Measurements from ENCODE around the gene NEDD1.

NEDD1 gene, protein sequence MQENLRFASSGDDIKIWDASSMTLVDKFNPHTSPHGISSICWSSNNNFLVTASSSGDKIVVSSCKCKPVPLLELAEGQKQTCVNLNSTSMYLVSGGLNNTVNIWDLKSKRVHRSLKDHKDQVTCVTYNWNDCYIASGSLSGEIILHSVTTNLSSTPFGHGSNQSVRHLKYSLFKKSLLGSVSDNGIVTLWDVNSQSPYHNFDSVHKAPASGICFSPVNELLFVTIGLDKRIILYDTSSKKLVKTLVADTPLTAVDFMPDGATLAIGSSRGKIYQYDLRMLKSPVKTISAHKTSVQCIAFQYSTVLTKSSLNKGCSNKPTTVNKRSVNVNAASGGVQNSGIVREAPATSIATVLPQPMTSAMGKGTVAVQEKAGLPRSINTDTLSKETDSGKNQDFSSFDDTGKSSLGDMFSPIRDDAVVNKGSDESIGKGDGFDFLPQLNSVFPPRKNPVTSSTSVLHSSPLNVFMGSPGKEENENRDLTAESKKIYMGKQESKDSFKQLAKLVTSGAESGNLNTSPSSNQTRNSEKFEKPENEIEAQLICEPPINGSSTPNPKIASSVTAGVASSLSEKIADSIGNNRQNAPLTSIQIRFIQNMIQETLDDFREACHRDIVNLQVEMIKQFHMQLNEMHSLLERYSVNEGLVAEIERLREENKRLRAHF
- total RNA-seq: 58.9 to 72.6 reads per million in 2 experiments

GRCh38 chr12:96906849-96907670, at the start of gene NEDD1:
TSS of gene NEDD1 (plus strand) at chr12:96907257. CDS start at chr12:96909760, 2,503 bp downstream.
- DNase-seq (ENCODE audit: low read depth): peak; percentile 68

GRCh38 chr12:96858162-96858561, 48.9 kb upstream of the NEDD1 start:
- no peak for DNase-seq (ENCODE audit: low read depth)

DNA sequence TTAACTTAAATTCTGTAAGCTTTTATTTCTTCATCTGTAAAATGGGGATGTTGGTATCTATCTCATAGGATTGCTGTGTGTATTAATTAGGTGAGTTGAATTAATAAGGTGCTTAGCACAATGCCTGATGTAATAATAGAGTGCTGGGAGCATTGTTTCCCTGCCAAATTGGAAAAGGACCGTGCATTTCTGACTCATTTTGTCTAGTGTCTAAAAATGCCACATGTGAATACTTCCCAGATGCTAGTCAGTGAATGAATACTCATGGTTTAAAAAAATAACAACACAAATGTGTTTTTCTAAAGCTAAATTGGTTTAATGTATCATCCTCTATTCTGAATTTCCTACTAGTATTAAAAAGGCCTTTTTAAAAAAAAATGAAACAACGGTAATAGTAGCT, 45.4 kb upstream of the NEDD1 start:
- DNase-seq (ENCODE audit: low read depth): no peak

DNA sequence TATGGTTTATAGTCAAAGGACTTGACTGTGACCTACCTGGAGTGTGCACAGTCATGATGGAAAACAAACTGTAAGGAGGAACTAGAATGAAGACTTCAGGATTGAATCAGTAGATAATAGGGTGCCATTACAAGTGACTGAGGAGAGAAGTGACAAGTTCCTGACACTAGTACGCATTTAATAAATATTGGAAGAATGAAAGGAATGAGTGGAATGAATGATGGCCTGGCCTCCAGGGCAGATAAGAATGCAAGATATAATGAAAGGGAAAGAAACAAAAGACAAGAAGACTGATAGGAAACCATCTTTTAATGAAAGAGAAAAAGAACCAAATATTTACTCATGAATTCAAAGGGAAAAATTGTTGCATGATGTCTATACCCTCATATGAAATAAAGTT, 44.7 kb upstream of the NEDD1 start:
- DNase-seq (ENCODE audit: low read depth): no peak

DNA sequence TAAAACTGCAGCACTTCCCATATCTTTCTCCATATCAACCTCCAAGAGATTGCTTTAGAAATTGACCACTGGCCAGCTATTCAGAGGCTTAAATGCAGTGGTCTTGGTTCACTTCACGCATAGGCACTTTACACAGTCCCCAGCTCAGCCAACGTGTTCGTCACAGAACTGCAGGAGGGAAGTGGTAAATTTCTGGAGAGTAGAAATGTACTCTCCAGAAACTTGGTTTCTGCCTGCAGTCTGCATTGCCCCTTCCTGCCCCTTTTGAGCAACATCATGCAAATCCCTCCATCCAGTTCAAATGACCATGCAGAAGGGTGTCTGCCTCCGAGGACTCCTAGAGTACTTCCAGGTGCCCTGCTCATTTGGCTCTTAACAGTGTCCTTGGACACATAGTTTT, 42.7 kb upstream of the NEDD1 start:
- no peak for DNase-seq (ENCODE audit: low read depth)

GRCh38 chr12:96866801-96867590, 40.1 kb upstream of the NEDD1 start:
- DNase-seq (ENCODE audit: low read depth): no peak

GRCh38 chr12:96870946-96871345, 36.1 kb upstream of the NEDD1 start:
- no peak for DNase-seq (ENCODE audit: low read depth)

- DNase-seq (ENCODE audit: low read depth): no peak
Observed at GRCh38 chr12:96872961-96873360, 34.1 kb upstream of the NEDD1 start.

- no peak for DNase-seq (ENCODE audit: low read depth)
Observed at GRCh38 chr12:96874211-96874610, 32.8 kb upstream of the NEDD1 start.

GRCh38 chr12:96876966-96877365, 30.1 kb upstream of the NEDD1 start:
- no peak for DNase-seq (ENCODE audit: low read depth)

- DNase-seq (ENCODE audit: low read depth): no peak
Observed at GRCh38 chr12:96878704-96879103, 28.4 kb upstream of the NEDD1 start.

DNA sequence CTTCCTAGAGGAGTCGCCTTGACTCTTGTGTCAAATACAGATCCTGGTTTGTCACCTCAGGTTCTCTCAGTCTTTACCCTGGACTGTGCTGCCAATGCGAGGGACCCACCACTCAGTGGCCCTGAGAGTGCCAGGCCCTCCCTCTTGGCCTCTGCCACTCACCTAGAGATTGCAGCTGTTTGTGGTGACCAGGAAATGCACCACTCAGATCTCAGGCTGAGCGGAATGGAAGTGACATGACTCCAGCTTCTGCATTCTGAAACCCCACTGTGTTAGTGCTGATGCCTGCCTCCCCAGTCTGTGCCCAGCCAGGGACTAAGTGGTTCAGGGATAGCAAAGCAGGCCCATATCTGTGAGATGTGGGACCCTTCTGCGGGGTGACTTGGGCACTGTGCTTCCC, 27.8 kb upstream of the NEDD1 start:
- DNase-seq (ENCODE audit: low read depth): no peak

GRCh38 chr12:96880220-96880619, 26.8 kb upstream of the NEDD1 start:
- no peak for DNase-seq (ENCODE audit: low read depth)

DNA sequence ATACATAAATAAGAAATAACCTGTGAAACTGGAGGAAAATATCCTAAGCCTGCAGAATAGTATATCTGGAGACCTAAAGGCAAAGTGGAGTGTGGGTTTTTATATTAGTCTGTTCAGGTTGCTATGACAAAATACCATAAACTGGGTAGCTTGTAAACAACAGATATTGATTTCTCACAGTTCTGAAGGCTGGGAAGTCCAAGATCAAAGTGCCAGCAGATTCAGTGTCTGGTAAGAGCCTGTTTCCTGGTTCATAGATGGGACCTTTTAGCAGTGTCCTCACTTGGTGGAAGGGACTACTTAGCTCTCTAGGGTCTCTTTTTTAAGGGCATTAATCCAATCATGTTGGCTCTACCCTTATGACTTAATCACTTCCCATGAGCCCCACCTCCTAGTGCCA, 25.4 kb upstream of the NEDD1 start:
- no peak for DNase-seq (ENCODE audit: low read depth)

- no peak for DNase-seq (ENCODE audit: low read depth)
Observed at GRCh38 chr12:96882862-96883261, 24.2 kb upstream of the NEDD1 start.

DNA sequence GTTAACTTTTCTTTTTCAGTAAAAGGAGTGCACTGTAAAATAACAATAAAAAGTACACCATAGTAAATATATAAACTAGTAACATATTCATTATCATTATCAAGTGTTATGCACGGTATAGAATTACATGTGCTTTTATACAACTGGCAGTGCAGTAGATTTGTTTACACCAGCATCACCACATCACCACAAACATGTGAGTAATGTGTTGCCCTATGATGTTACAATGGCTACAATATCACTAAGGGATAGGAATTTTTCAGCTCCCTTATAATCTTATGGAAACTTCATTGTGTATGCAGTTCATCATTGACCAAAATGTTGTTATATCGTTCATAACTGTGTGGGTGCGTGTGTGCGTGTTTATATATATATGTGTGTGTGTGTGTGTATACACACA, 23.5 kb upstream of the NEDD1 start:
- DNase-seq (ENCODE audit: low read depth): no peak

- DNase-seq (ENCODE audit: low read depth): no peak
Observed at GRCh38 chr12:96886998-96887677, 19.9 kb upstream of the NEDD1 start.

DNA sequence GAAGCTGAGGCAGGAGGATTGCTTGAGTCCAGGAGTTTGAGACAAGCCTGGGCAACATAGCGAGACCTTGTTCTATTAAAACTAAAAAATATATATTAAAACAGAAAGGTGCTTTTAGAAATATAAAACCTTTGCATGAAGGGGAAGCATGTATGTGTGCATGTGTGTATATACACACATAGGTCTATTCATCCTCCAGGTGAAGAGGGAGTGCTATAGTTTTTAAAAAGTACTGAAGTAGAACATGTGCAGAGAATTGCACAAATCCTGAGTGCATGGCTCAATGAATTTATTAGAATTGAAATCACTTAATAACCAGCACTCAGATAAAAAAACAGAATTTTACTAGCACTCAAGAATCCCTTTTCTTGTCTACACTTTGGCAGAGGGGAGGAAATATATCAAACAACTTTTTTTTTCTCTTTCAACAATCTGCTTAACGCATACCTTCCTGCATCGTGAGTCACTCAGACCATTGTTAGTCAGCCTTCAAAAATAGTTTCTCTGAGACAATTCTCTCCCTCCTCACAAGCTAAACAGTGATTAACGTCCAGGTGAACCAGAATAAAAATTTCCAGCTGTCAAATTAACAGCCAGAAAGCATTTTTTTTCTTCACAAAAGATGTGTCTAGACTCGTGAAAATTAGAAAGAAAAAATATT, 17.7 kb upstream of the NEDD1 start:
- no peak for DNase-seq (ENCODE audit: low read depth)

- no peak for DNase-seq (ENCODE audit: low read depth)
Observed at GRCh38 chr12:96890331-96890730, 16.7 kb upstream of the NEDD1 start.

- DNase-seq (ENCODE audit: low read depth): no peak
Observed at GRCh38 chr12:96892104-96892503, 15.0 kb upstream of the NEDD1 start.

DNA sequence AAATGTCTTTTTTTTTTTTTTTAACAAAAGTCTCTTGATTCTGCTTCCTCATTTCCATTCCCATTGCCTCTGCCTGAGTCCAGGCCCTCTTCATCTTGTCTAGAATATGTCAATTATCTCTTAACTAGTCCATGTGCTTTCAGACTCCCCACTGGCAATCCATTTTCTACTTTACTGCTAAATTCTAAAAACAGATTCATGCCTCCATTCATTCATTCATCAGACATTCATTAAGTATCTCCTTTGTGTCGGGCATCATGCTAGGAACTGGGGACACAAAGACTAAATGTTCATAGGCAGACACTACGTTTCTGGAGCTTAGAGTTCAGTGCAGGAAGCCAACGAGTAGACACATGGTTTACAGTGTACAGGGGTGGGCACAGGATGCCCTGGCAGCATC, 9.6 kb upstream of the NEDD1 start:
- DNase-seq (ENCODE audit: low read depth): no peak
